H1 (cell line): ENCODE data around the gene GMEB2. TPM values are rescaled to one million over a fixed set of nuclear protein-coding genes. Genes with fewer than 3 reads are reported as not detected.

ENCODE experiments used
- CTCF ChIA-PET: fragments of 300-600 bp; sonication (Branson Sonifier 250); formaldehyde crosslinking; loops from one replicate; lab custom pipeline; 2021; ENCODE audit not compliant: partially characterized antibody; lab: Charles Lee
- POLR2A ChIA-PET: fragments of 300-600 bp; sonication (Branson Sonifier 250); formaldehyde crosslinking; loops from one replicate; lab custom pipeline; 2021; ENCODE audit warnings: inconsistent platforms; ENCODE audit not compliant: partially characterized antibody; lab: Charles Lee
- DNase-seq, 2 experiments: peaks; one replicate each; pipeline versions ENCODE4 v3.0.0 to v3.0.0-alpha.2; 2010 to 2022; ENCODE audit warnings: low spot score in 2 of 2, low read depth in 1 of 2, mixed read lengths in 1 of 2
- FAIRE-seq: peaks from 2 replicates; lab custom pipeline; 2011; peaks lifted over from hg19 to GRCh38; lab: Jason Lieb, UNC
- H2AFZ ChIP-seq: 2 replicates; pipeline ENCODE4 v1.8.1; 2012; ENCODE audit warnings: low read length, inconsistent platforms
- H2AK5ac ChIP-seq: 2 replicates; pipeline ENCODE4 v1.6.1; 2013; ENCODE audit warnings: low read depth, low read length
- H2BK120ac ChIP-seq: replicated peaks from 2 replicates; pipeline ENCODE3; 2013; ENCODE audit warnings: low read depth, low read length, inconsistent platforms
- H2BK12ac ChIP-seq: 2 replicates; pipeline ENCODE4 v1.6.1; 2013; ENCODE audit warnings: low read depth, low read length
- H2BK15ac ChIP-seq: 2 replicates; pipeline ENCODE4 v1.6.1; 2013; ENCODE audit warnings: low read length
- H2BK20ac ChIP-seq: 2 replicates; pipeline ENCODE4 v1.6.1; 2013; ENCODE audit warnings: low read length
- H2BK5ac ChIP-seq: 2 replicates; pipeline ENCODE4 v1.6.1; 2013; ENCODE audit warnings: low read depth, low read length
- H3K14ac ChIP-seq: 2 replicates; pipeline ENCODE4 v1.6.1; 2013; ENCODE audit warnings: inconsistent platforms; ENCODE audit not compliant: insufficient read length
- H3K18ac ChIP-seq: 2 replicates; pipeline ENCODE4 v1.6.1; 2013; ENCODE audit warnings: low read length; ENCODE audit errors: extremely low read depth
- H3K23ac ChIP-seq: 2 replicates; pipeline ENCODE4 v1.6.1; 2013; ENCODE audit warnings: inconsistent platforms; ENCODE audit not compliant: insufficient read length
- H3K23me2 ChIP-seq: 2 replicates; pipeline ENCODE4 v1.6.1; 2013; ENCODE audit warnings: low read depth, low read length
- H3K27ac ChIP-seq: 2 replicates; pipeline ENCODE4 v1.6.1; 2011; ENCODE audit warnings: low read depth, low read length, inconsistent platforms
- H3K27me3 ChIP-seq, 4 experiments: replicated peaks in 1 of 4; 1 replicate in 1 of 4; 2 replicates in 3 of 4; pipeline versions ENCODE4 v1.6.1 to v1.8.1; 2011 to 2013; ENCODE audit warnings: low read length in 3 of 4, mild to moderate bottlenecking in 3 of 4, inconsistent platforms in 2 of 4, mixed read lengths in 2 of 4, moderate library complexity in 1 of 4; ENCODE audit not compliant: control insufficient read depth in 3 of 4, insufficient read depth in 3 of 4; ENCODE audit errors: extremely low read depth in 1 of 4
- H3K36me3 ChIP-seq, 4 experiments: 2 replicates each; pipeline versions ENCODE4 v1.6.1 to v1.8.1; 2011 to 2013; ENCODE audit warnings: mild to moderate bottlenecking in 4 of 4, low read length in 3 of 4, moderate library complexity in 2 of 4, control low read depth in 1 of 4, inconsistent platforms in 1 of 4; ENCODE audit not compliant: insufficient read depth in 4 of 4, control insufficient read depth in 2 of 4
- H3K4ac ChIP-seq: replicated peaks from 2 replicates; pipeline ENCODE3; 2013; ENCODE audit warnings: low read length, low read depth, mixed read lengths, inconsistent platforms; ENCODE audit not compliant: insufficient read length
- H3K4me1 ChIP-seq, 4 experiments: replicated peaks in 1 of 4; 1 replicate in 1 of 4; 2 replicates in 3 of 4; pipeline versions ENCODE4 v1.6.1 to v1.8.1; 2011 to 2013; ENCODE audit warnings: low read length in 3 of 4, inconsistent platforms in 2 of 4, mixed read lengths in 1 of 4; ENCODE audit not compliant: insufficient read depth in 4 of 4, control insufficient read depth in 3 of 4
- H3K4me2 ChIP-seq, 2 experiments: 2 replicates each; pipeline versions ENCODE4 v1.6.1 to v1.8.1; 2011 to 2013; ENCODE audit warnings: low read depth in 2 of 2, low read length in 2 of 2, control low read depth in 1 of 2, inconsistent platforms in 1 of 2, mild to moderate bottlenecking in 1 of 2; ENCODE audit not compliant: insufficient read depth in 1 of 2
- H3K4me3 ChIP-seq, 4 experiments: fragments of 200-600, 300-600 bp in 1 of 4; sonication (generic), shearing (Covaris generic), sonication (Bioruptor Twin) in 1 of 4; 2 replicates each; pipeline versions ENCODE4 v1.5.1 to v1.8.1; 2011 to 2016; ENCODE audit warnings: low read length in 4 of 4, low read depth in 3 of 4, control low read depth in 2 of 4, inconsistent platforms in 2 of 4, mild to moderate bottlenecking in 2 of 4, mixed read lengths in 1 of 4, moderate library complexity in 1 of 4; ENCODE audit not compliant: insufficient read depth in 2 of 4; ENCODE audit errors: extremely low read depth in 1 of 4
- H3K56ac ChIP-seq: replicated peaks from 2 replicates; pipeline ENCODE3; 2013; ENCODE audit warnings: low read depth, mild to moderate bottlenecking, mixed read lengths, low read length, inconsistent platforms; ENCODE audit not compliant: insufficient read length
- H3K79me1 ChIP-seq: 2 replicates; pipeline ENCODE4 v1.6.1; 2013; ENCODE audit warnings: low read depth, low read length, control low read depth
- H3K79me2 ChIP-seq, 2 experiments: 2 replicates each; pipeline versions ENCODE4 v1.6.1 to v1.8.1; 2012 to 2013; ENCODE audit warnings: low read length in 2 of 2, mild to moderate bottlenecking in 2 of 2, inconsistent platforms in 1 of 2; ENCODE audit not compliant: insufficient read depth in 2 of 2, control insufficient read depth in 1 of 2
- H3K9ac ChIP-seq, 4 experiments: replicated peaks in 1 of 4; 1 replicate in 1 of 4; 2 replicates in 3 of 4; pipeline versions ENCODE4 v1.6.1 to v1.8.1; 2011 to 2013; ENCODE audit warnings: low read depth in 3 of 4, low read length in 3 of 4, control low read depth in 2 of 4, mild to moderate bottlenecking in 2 of 4, moderate library complexity in 2 of 4, inconsistent platforms in 1 of 4; ENCODE audit errors: extremely low read depth in 1 of 4
- H3K9me3 ChIP-seq, 2 experiments: 2 replicates each; pipeline versions ENCODE4 v1.6.1 to v1.8.1; 2012 to 2013; ENCODE audit warnings: mild to moderate bottlenecking in 2 of 2, moderate library complexity in 2 of 2, control low read depth in 1 of 2, inconsistent platforms in 1 of 2, low read depth in 1 of 2, low read length in 1 of 2, mixed read lengths in 1 of 2; ENCODE audit not compliant: insufficient read depth in 2 of 2
- H4K20me1 ChIP-seq, 2 experiments: replicated peaks in 1 of 2; 2 replicates each; pipeline versions ENCODE3 to v1.8.1; 2011 to 2013; ENCODE audit warnings: inconsistent platforms in 2 of 2, low read length in 2 of 2, mild to moderate bottlenecking in 1 of 2; ENCODE audit not compliant: insufficient read depth in 2 of 2, control insufficient read depth in 1 of 2
- H4K5ac ChIP-seq: 2 replicates; pipeline ENCODE4 v1.6.1; 2013; ENCODE audit warnings: low read length, low read depth, mixed read lengths, inconsistent platforms; ENCODE audit not compliant: insufficient read length
- H4K8ac ChIP-seq: 2 replicates; pipeline ENCODE4 v1.8.0; 2013; ENCODE audit warnings: mild to moderate bottlenecking, moderate library complexity, low read length, inconsistent platforms; ENCODE audit not compliant: insufficient read depth; ENCODE audit errors: extremely low read depth
- H4K91ac ChIP-seq: replicated peaks from 2 replicates; pipeline ENCODE3; 2013; ENCODE audit warnings: low read length, mixed read lengths, inconsistent platforms; ENCODE audit not compliant: insufficient read length
- E2F6 ChIP-seq: IDR thresholded peaks from 2 replicates; pipeline ENCODE4 v1.6.1; 2012; ENCODE audit warnings: inconsistent platforms
- GTF2F1 ChIP-seq: IDR thresholded peaks from 2 replicates; pipeline ENCODE4 v1.6.1; 2012; ENCODE audit warnings: low read depth, low read length, improper control_type of control experiment, borderline replicate concordance
- HDAC6 ChIP-seq: IDR thresholded peaks from one replicate; pipeline ENCODE4 v1.7.1; 2012; ENCODE audit warnings: low read depth, mild to moderate bottlenecking, inconsistent platforms, low read length, moderate library complexity
- JUN ChIP-seq: IDR thresholded peaks from 2 replicates; pipeline ENCODE4 v1.6.1; 2011; ENCODE audit warnings: low read depth, mild to moderate bottlenecking, improper control_type of control experiment, low read length
- KDM4A ChIP-seq: IDR thresholded peaks from one replicate; pipeline ENCODE4 v1.7.1; 2012; ENCODE audit warnings: low read depth, mild to moderate bottlenecking, moderate library complexity, low read length, inconsistent platforms; ENCODE audit not compliant: severe bottlenecking
- NRF1 ChIP-seq: IDR thresholded peaks from 2 replicates; pipeline ENCODE4 v1.6.1; 2011; ENCODE audit warnings: mild to moderate bottlenecking, low read depth, low read length, improper control_type of control experiment
- POLR2AphosphoS5 ChIP-seq: IDR thresholded peaks from 2 replicates; pipeline ENCODE4 v1.6.1; 2011; ENCODE audit warnings: low read depth, low read length
- POU5F1 ChIP-seq: IDR thresholded peaks from 2 replicates; pipeline ENCODE4 v1.6.1; 2011; ENCODE audit warnings: low read depth, mild to moderate bottlenecking, low read length, moderate library complexity
- SIRT6 ChIP-seq: IDR thresholded peaks from one replicate; pipeline ENCODE4 v1.7.1; 2012; ENCODE audit warnings: low read length, inconsistent platforms
- SIX5 ChIP-seq: IDR thresholded peaks from 2 replicates; pipeline ENCODE4 v1.6.1; 2011; ENCODE audit warnings: mild to moderate bottlenecking, low read depth, low read length
- WGBS, 2 experiments: shearing (Covaris generic) in 1 of 2; methylation state at CpG; one replicate each; pipeline versions ENCODE4 v1.1.6 to v1.1.7; 2013 to 2015; ENCODE audit warnings: low lambda C conversion rate in 2 of 2, mixed read lengths in 2 of 2, inconsistent platforms in 1 of 2, low coverage in 1 of 2, missing lambda C conversion rate in 1 of 2; ENCODE audit not compliant: insufficient replicate concordance in 2 of 2, insufficient coverage in 1 of 2, insufficient read length in 1 of 2; ENCODE audit errors: extremely low coverage in 1 of 2, missing lambda C conversion rate in 1 of 2; 5-methylcytosine and 5-hydroxymethylcytosine counted together
- polyA plus RNA-seq, 7 experiments: library from polyadenylated mRNA; depleted of rRNA in 3 of 7; stranded (reverse) in 5 of 7; unstranded in 2 of 7; fragments of >200 nt in 5 of 7; fragments of 200-250 nt in 2 of 7; gene quantifications; 1 replicate in 5 of 7; 2 replicates in 1 of 7; 4 replicates in 1 of 7; pipeline versions ENCODE4 v1.2.1 to v1.2.3, GENCODE V29; 2011 to 2013; ENCODE audit warnings: missing spikeins in 2 of 7, mixed read lengths in 2 of 7
- total RNA-seq: library from RNA; stranded (reverse); fragmentation: NEBNext Ultra II Directional; extraction: Animal tissue kit (Norgen Biotek cat#: 25700); gene quantifications from 2 replicates; pipeline ENCODE4 v1.2.1, GENCODE V29; 2021
- TF ChIP-seq, protein P1 (sequence below): IDR thresholded peaks from 2 replicates; pipeline ENCODE4 v1.6.1; 2012; ENCODE audit warnings: low read length, inconsistent platforms

Gene GMEB2
- total and polyA plus RNA-seq, 2 of the 8 experiments (the other 6 are each of a cell fraction or from before 2014, with no cell fraction given): 12.9 to 14.2 TPM

DNA sequence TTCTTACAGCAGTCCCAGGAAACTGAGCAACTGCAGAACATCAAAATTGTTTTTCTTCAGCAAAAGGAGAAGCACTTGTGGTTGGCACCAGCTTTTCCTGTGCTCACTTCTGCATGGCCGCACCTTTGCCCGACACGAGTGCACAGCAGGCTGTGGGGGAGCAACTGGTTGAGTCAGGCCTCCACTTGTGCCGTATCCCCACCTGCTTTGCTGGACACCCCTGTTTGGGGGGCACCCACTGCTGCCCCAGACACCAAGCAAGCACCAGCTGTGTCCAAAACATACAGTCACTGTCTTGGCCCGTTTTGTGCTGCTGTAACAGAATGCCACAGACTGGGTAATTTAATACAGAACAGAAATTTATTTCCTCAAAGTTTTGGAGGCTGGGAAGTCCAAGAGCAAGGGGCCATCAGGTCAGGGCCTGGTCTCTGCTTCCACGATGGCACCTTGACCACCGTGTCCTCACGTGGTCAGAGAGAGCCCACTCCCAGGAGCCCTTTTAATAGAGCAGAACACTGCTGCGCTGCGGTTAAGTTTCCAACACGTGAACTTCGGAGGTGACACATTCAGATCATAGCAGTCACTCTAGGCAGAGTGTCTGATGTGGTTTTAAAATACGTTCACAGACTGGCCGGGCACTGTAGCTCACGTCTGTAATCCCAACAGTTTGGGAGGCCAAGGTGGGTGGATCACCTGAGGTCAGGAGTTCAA lies 8.7 kb upstream of the GMEB2 start:
- Histone ChIP-seq H3K9ac (no peak overlapping the region), H3K79me1 (no peaks in the 10 kb centered on the region), H3K23ac (no peak overlapping the region), H3K27ac (no peak overlapping the region), H3K4me3 (no peak overlapping the region), H4K91ac (no peak overlapping the region), H3K23me2 (no peaks in the 10 kb centered on the region), H3K18ac (no peak overlapping the region), H3K27me3 (no peaks in the 10 kb centered on the region), H3K56ac (no peak overlapping the region), H2BK20ac (no peak overlapping the region), H2BK120ac (no peak overlapping the region), H2BK12ac (no peak overlapping the region), H3K9me3 (no peaks in the 10 kb centered on the region), H4K5ac (no peak overlapping the region), H2BK15ac (no peak overlapping the region), H3K4me1 (peaks cover 0 to 2% (median 0%) of the 10 kb centered on the region in 4 experiments; a peak in 1 of 7 replicates), H3K79me2 (no peaks in the 10 kb centered on the region), H2BK5ac (no peak overlapping the region), H2AFZ (no peak overlapping the region), H4K8ac (no peak overlapping the region), H3K36me3 (no peaks in the 10 kb centered on the region), H2AK5ac (no peak overlapping the region), H3K14ac (no peak overlapping the region), H4K20me1 (no peaks in the 10 kb centered on the region), H3K4ac (no peak overlapping the region), H3K4me2 (no peak overlapping the region)
- POLR2A ChIA-PET: no interaction called here
- CTCF ChIA-PET: interaction anchor here (1.5 kb wide), 1 partner anchor 54 kb away, joined by 3 read pairs; no protein-coding TSS in a partner anchor
- 93% methylated on average over 15 of the region's 15 CpGs; no CpG with 5 or more reads in 1 of the 2 experiments for WGBS, 2 experiments
- DNase-seq (no peak), FAIRE-seq (no peak)
- TF ChIP-seq SIRT6: no peak
- TF ChIP-seq E2F6: no peak
- no peak for TF ChIP-seq NRF1
- TF ChIP-seq KDM4A: no peak
- TF ChIP-seq JUN: no peak
- TF ChIP-seq HDAC6: no peak
- TF ChIP-seq, protein P1, sequence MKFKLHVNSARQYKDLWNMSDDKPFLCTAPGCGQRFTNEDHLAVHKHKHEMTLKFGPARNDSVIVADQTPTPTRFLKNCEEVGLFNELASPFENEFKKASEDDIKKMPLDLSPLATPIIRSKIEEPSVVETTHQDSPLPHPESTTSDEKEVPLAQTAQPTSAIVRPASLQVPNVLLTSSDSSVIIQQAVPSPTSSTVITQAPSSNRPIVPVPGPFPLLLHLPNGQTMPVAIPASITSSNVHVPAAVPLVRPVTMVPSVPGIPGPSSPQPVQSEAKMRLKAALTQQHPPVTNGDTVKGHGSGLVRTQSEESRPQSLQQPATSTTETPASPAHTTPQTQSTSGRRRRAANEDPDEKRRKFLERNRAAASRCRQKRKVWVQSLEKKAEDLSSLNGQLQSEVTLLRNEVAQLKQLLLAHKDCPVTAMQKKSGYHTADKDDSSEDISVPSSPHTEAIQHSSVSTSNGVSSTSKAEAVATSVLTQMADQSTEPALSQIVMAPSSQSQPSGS: no peak
- no peak for TF ChIP-seq POLR2AphosphoS5
- TF ChIP-seq POU5F1: no peak
- no peak for TF ChIP-seq SIX5
- no peak for TF ChIP-seq GTF2F1
